Measurements from ENCODE around the gene UQCC2.

UQCC2 gene

GRCh38 chr6:33725891-33726673 lies 14.6 kb upstream of the UQCC2 start:
- in situ Hi-C loops (cut with MboI; ENCODE audit: low sequenced_read_pairs), result no loop called here

GRCh38 chr6:33725222-33725621 lies 13.7 kb upstream of the UQCC2 start:
- in situ Hi-C loops (cut with MboI; ENCODE audit: low sequenced_read_pairs), result no loop called here

DNA sequence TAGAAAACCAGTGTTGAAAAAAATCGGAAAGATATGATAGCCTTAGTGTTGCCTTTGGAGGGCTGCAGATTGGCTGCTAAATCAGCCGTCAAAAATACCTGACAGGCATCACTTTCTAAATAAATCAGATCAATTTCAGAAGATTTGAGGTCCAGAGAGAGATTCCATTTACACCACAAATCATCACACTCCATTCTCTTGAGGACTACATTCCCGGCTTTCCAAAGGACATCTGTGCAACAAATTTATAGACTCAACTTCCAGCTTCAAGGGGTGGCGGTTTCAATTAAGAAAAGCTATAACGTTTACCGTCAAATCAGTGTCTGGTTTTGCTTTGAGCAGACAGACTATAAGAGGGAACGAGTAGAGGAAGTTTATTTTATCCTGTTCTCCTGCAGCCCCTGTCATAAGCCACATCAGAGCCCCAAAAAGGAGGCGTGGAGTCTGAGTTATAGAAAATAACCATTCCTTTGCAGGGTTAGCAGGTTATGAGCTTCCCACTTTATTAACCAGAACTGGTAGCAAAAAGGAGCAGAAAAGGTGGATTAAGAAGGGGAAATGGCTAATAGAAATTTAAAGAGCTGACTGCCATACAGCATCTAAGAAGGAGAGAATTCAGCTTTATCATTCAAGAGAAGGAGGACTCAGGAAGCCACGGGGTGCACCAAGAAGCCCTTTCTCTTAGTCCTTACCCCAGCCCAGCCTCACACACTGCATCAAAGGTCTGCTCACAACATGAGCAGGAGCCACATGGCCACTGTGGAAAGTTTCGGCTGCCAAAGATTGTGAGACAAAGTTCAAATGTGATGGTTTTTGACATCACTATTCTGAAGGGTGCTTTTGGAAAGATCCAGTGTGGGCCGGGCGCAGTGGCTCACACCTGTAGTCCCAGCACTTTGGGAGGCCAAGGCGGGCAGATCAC lies 12.9 kb upstream of the UQCC2 start:
- in situ Hi-C loops (cut with MboI; ENCODE audit: low sequenced_read_pairs), result no loop called here

DNA sequence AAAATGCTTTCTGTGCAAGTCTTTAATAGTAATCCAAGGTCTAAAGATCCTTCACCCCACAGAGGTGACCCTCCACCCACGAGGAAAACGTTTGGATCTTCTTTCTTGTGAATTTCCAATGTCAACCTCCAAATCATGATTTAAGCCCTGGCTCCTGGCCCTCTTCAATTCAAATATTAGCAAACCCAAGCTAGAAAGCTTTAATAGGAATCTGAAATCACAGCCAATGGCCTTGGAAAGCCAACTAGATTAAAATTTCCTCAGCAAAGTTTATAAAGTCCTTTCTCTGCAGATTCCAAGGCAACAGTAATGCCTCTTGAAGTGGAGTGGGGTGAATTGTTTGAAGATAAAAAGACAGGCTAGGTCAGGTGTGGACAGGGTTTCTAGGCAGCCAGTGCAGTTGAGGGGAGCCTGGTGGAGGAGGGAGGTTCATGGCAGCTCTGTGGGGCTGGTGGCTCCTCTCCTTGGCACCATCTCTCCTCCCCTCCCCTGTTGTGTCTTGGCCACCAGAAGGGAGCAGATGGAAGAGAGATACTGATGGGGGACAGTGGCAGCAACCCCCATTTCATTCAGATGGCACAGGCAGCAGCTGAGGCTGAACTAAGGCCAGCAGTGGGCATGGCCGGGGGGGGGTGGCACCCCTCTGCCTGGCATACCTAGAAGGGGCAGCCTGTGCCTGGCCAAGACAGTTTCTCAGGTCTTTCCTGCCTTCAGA lies 12.0 kb upstream of the UQCC2 start:
- in situ Hi-C loops (cut with MboI; ENCODE audit: low sequenced_read_pairs), result no loop called here

DNA sequence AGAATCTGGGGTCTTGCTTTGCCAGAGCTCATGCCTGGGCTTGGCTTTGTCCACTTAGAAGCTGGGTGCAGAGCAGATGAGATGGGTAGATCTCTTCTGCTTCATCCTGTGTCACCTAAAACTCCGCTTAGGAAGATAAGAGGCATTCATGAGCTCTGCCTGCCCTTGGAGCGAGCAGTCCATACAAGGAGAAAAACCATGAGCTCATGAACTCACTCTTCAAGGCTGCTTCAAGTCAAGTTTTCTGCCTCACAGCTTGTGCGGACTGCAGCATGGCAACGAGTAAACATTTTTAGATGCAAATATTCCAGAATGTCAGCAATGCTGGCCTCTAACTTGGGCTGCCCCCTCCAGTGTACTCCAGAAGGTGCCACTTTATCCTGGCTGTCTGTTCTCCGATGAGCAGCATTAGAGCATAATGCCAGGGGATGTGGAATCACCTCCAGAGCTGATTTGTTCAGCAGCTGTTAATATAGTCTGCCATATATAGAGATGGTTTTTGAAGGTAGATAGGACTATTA lies 10.7 kb upstream of the UQCC2 start:
- in situ Hi-C loops (cut with MboI; ENCODE audit: low sequenced_read_pairs), result no loop called here

DNA sequence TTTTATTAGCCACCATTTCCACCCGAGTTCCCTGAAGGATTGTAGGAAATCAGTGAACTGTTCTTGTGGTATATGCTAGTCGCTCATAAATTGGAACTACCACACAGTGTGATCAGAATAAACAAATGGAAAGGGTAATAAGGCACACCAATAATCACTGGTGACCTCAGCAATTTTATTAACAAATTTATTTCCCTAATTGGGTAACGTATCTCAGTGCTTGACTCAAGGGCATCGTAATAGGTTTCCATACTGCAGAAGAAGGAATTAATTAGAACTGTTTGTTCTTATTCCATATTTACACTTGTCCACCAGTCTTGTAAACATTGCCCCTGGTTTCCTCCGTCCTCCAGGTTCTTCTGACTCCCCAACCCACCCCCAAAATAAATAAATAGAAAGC lies 10.0 kb upstream of the UQCC2 start:
- in situ Hi-C loops (cut with MboI; ENCODE audit: low sequenced_read_pairs), result no loop called here

DNA sequence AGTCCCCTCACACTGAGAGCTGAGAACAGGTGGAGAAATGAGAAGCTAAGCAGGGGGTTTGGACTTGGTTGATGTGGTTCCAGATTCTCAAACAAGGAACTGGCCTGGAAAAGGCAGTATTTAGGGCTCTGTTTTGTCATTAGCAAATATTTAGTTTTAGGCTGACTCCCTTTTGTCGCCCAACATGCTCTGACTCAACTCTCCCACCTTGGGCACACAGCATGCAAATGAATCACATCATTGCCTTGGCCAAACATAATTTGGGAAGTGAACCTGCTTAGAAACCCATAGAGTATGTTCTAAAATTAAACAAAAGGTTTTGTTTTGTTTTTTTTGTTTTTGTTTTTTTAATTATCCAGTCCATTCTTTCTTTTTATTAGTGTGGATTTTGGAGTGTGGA lies 9.5 kb upstream of the UQCC2 start:
- in situ Hi-C loops (cut with MboI; ENCODE audit: low sequenced_read_pairs), result no loop called here

DNA sequence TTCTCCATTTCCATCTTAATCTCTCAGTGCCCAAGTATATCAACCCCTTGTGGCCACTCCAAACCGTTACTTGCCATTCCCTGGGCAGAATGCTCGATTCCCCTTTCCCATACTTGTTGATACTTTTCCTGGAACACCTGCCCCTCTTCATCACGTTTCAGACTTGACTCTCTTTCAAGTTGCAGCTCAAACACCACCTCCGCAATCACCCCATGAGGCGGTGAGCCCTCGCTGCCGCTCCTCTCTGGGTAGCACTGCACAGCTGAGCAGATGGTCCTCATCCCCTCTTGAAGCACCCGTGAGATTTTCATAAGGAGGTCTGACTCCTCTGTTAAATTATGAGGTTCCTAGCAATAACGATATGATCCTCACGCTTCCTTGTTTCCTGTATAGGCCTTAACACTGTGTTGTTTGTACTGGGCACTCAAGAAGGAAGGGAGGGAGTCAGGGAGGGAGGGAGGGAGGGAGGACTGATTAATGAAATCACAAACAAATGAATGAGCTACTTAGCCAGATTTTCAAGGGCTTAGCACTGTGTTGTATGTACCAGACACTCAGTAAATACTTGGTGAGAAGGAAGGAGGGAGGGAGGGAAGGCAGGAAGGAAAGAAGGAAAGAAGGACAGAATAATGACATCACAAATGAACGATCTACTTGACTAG lies 8.0 kb upstream of the UQCC2 start:
- in situ Hi-C loops (cut with MboI; ENCODE audit: low sequenced_read_pairs), result no loop called here

DNA sequence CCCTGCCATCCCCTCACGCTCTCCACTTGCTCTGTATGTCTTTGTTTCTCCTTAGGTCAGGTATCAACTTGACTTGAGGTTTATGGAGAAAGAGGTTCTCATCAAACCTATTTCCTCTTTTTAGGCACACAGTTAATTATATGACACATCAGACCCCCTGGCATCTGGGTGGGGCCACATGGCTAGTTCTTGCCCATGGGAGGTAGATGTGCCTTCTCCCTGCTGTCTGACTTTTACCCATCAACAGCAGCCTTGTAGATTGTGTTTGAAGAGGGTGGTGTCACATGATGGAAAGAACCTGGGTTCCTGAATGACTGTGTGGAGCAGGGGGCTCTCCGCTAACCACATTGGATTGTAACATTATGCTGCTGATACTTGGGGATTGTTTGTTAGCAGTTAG lies 7.2 kb upstream of the UQCC2 start:
- in situ Hi-C loops (cut with MboI; ENCODE audit: low sequenced_read_pairs), result no loop called here

GRCh38 chr6:33717934-33718455 lies 6.5 kb upstream of the UQCC2 start:
- in situ Hi-C loops (cut with MboI; ENCODE audit: low sequenced_read_pairs), result no loop called here

- in situ Hi-C loops (cut with MboI; ENCODE audit: low sequenced_read_pairs), result no loop called here
Observed at GRCh38 chr6:33716890-33717632, 5.6 kb upstream of the UQCC2 start.

DNA sequence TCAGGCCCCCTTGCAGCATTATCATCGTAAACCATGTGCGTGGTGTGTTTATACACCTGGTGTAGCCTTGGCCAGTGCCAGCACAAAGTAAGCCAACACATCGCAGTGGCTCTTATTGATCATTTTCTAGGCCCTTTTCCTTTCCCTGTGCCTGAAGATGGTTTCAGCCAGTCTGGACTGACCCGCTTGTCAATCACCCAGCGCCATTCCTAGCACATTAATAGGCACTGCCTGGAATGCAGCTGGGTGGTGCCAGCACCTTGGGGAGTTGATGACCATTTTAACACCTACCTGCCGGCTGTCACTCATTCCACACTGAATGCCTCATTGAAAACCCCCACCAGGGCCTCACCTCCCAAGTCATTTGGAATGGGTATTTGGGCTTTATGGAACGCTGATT lies 4.9 kb upstream of the UQCC2 start:
- in situ Hi-C loops (cut with MboI; ENCODE audit: low sequenced_read_pairs), result no loop called here

DNA sequence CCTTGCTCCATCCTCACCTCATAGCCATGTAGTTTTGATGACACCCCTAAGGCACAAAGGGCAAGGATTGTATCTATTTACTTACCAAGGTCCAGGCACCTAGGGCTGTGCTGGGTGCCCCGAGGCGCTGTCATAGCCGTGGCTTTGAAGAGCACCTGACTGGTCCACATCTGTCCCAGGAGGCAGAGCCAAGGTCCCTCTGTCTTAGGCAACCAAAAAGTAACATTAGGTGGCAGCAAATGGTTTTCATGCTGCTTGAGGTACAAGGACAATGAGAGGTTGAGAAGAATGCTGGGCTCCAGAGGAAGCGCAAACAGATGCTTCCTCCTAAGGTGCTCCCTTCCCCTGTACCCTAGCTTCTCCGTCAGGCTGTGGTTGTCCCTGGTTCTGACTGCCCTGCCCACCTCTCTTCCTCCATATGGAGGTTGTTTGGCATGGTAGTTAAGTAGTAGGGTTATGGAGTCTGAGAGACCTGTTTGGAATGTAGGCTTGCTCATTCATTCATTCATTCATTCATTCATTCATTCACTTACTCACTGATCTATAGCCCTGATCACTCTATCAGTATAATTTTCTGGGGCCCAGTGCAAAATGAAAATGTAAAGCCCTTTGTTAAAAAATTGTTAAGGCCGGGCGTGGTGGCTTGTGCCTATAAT lies 3.0 kb upstream of the UQCC2 start:
- in situ Hi-C loops (cut with MboI; ENCODE audit: low sequenced_read_pairs), result no loop called here

DNA sequence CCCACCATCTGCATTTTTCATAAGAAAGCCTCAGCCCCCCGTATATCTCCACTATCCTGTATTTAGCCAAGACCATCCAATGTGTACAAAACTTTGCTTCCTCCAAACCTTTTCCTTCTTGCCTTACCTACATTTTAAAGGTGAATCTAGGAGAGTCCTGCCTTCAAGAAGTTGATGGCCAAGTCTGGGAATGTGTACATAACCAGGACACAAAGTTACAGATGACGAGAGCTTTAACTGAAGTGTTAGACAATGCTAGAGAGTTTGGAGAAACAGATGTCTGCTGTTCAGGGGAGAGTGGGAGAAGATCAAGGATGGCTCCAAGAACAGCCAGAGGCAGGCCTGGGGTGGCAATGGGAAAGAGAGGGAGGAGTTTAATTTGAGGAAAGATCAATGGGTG lies 2.3 kb upstream of the UQCC2 start:
- in situ Hi-C loops (cut with MboI; ENCODE audit: low sequenced_read_pairs), result no loop called here

- in situ Hi-C loops (cut with MboI; ENCODE audit: low sequenced_read_pairs), result no loop called here
Observed at GRCh38 chr6:33712914-33713313, 1.4 kb upstream of the UQCC2 start.

DNA sequence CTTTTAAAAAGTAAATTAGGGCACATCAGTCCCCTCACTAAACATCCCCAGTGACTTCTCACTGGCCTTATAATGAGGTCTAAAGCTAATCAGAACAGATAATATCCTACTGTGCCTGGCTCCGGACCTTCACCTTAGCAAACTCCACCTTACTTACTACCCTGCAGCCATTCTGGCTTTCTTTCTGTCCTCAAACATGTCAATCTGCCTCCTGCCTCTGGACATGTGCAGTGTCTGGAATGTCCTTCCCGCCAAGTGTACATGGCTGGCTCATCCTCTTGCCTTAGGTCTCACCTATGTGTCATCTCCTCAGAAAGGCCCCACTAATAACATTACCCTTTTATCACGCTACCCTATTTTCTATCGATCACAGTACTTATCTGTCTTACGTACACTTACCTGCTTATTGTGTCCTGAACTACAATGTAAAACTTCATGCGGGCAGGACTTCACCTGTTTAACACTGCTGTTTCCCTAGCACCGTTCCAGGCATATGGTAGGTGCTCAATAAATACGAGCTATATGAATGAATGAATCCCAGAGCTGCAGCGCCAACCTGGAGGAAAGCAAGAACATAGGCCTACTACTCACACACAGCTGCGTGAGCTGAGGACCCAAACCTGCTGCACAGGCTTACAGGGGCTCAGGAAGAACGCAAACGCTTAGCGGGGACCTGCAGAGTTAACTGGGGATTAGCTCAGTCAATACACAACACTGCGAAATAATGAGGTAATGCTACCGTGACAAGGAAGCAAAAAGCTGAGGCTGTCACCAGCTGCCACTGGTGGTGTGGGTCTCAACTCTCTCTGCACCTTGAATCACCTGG lies 991 bp downstream of the UQCC2 start:
- in situ Hi-C loops (cut with MboI; ENCODE audit: low sequenced_read_pairs), result no loop called here

DNA sequence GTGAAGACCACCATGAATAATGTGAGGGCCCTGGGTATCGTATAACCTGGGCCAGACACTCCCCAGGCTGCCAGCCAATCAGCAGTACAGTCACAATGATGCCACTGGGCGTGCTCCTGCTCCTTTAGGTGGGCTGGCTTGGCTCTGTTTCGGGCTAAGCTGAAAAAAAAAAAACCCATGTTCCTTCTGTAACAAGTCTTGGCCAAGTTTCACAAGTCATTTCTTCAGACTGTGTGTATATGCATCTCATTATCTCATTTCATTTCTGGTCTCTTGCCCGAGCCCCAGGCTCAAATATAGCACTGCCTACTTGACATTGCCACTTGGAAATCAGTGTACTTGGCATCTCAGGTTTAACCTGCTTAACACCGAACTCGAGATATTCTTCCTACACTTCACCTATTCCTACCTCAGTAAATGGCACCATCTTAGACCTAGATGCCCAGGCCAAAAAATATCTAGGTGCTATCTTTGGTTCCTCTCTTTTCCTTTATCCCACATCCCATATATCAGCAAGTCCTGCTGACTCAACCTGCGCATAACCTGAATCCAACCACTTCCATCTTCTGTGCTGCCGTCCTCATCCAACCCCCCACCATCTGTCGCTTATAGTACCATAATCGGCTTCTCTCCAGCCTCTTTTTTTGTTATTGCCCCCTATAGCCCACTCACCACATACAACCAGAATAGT lies 1.8 kb downstream of the UQCC2 start:
- in situ Hi-C loops (cut with MboI; ENCODE audit: low sequenced_read_pairs), result loop anchor here (10.0 kb wide), 1 partner anchor 125 kb away; the partner anchor contains the start of gene BAK1

Measured in HL-60/S4 treated with retinoic acid at 250 ng/mL for 4 days and 3 days (cell line).